ENCODE results near the gene SIGLEC14.

The SIGLEC14 gene

GRCh38 chr19:51614789-51615188 lies 31.8 kb downstream of the SIGLEC14 start:
- DNase-seq = no peak

GRCh38 chr19:51610576-51610975 lies 36.0 kb downstream of the SIGLEC14 start:
- no peak for DNase-seq

GRCh38 chr19:51607920-51608562 lies 38.6 kb downstream of the SIGLEC14 start:
- no peak for DNase-seq

GRCh38 chr19:51607077-51607476 lies 39.5 kb downstream of the SIGLEC14 start:
- DNase-seq = no peak

GRCh38 chr19:51602189-51602854 lies 44.3 kb downstream of the SIGLEC14 start:
- DNase-seq = no peak

- DNase-seq = no peak
These were observed 45.6 kb downstream of the SIGLEC14 start for GRCh38 chr19:51600940-51601580.

GRCh38 chr19:51599084-51599483 lies 47.5 kb downstream of the SIGLEC14 start:
- DNase-seq = no peak

- no peak for DNase-seq
These were observed 48.3 kb downstream of the SIGLEC14 start for GRCh38 chr19:51598159-51598915.

- DNase-seq = no peak
These were observed 51.1 kb downstream of the SIGLEC14 start for GRCh38 chr19:51595190-51596175.

- no peak for DNase-seq
These were observed 51.9 kb downstream of the SIGLEC14 start for GRCh38 chr19:51594774-51595109.

GRCh38 chr19:51593969-51594773 lies 52.5 kb downstream of the SIGLEC14 start:
- DNase-seq = peak; percentile 95

GRCh38 chr19:51593138-51593890 lies 53.3 kb downstream of the SIGLEC14 start:
- no peak for DNase-seq

All from NCI-H1694 treated with DMSO at 0.1 percent for 48 hours (cell line).